ENCODE results near the gene RUNDC3A.

- TF ChIP-seq TCF7 (CRISPR knock-in tag; IDR thresholded peaks at IDR 0.05; ENCODE audit: low read depth) (no peak), CTCF (IDR thresholded peaks at IDR 0.05) (no peak), CREB1 (CRISPR knock-in tag; IDR thresholded peaks at IDR 0.05) (no peak), FOXJ3 (CRISPR knock-in tag; IDR thresholded peaks at IDR 0.05; ENCODE audit: borderline replicate concordance) (no peak)
These were observed 11.7 kb downstream of the RUNDC3A start for GRCh38 chr17:44320066-44320465.

All from WTC11 (cell line).